Measurements from ENCODE around the gene CASP2. TPM values are rescaled to one million over a fixed set of nuclear protein-coding genes. Genes with fewer than 3 reads are reported as not detected.

CASP2 gene
- total and polyA plus RNA-seq, 10 of the 15 experiments (the other 5 are each of a cell fraction or from before 2014, with no cell fraction given): 12.1 to 60.4 (median 26.2) TPM

DNA sequence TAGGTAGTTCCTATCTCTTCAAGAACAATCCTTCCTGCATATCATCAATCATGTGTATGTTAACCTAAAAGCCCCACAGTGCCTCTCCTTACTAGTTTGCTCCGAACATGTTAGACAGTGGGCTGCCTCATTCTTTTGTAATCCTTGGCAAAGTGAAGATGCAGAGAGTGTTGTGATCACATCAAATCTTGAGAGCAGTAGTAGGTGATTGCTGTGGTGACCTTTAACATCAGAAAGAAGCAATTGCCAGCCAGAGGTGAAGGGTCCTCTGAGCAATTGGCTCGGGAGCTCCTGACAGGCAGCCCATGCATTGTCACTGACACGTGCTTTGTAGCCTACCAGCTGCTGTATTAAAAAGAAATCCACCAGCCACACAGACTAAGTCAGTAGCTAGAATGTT lies 44.5 kb upstream of the CASP2 start:
- H3K4me2 ChIP-seq (ENCODE audit: control insufficient read depth, insufficient read depth): no peak overlapping the region
- ATAC-seq (no peak), FAIRE-seq (no peak), DNase-seq (ENCODE audit: low read depth, low spot score) (no peak)
- CTCF ChIA-PET: interaction anchor here (1.0 to 6.9 kb wide), 4 partner anchors 44 to 172 kb away, joined by 3 to 124 read pairs (median 4); partner anchors contain the start of gene CASP2
- H3K79me2 ChIP-seq (ENCODE audit: control insufficient read depth, insufficient read depth, low read length): no peaks in the 10 kb centered on the region
- H3K36me3 ChIP-seq (ENCODE audit: control insufficient read depth in 2 of 2, insufficient read depth in 2 of 2, low read length in 1 of 2): no peaks in the 10 kb centered on the region
- SMC1A ChIA-PET (ENCODE audit: uncharacterized antibody, unreplicated experiment): interaction anchor here (1.1 to 1.5 kb wide), 2 partner anchors 65 to 173 kb away, joined by 3 read pairs; no protein-coding TSS in a partner anchor
- POLR2A ChIA-PET: interaction anchor here (0.6 kb wide), 2 partner anchors 231 to 610 kb away, joined by 3 to 4 read pairs; no protein-coding TSS in a partner anchor
- no peak overlapping the region for H3K4me3 ChIP-seq
- H4K20me1 ChIP-seq (ENCODE audit: control insufficient read depth, insufficient read depth): no peaks in the 10 kb centered on the region
- H3K27me3 ChIP-seq (replicated peaks in 1 of 2; ENCODE audit: control insufficient read depth in 2 of 2, insufficient read depth in 2 of 2, low read length in 1 of 2): no peaks in the 10 kb centered on the region
- TF ChIP-seq NR2F1 (conservative IDR thresholded peaks at IDR 0.05): no peak
- no peak for TF ChIP-seq CBX3 (IDR thresholded peaks at IDR 0.05; ENCODE audit: borderline replicate concordance, low read depth)
- TF ChIP-seq RAD51 (IDR thresholded peaks at IDR 0.05): no peak
- TF ChIP-seq KDM1A (IDR thresholded peaks at IDR 0.05; ENCODE audit: borderline replicate concordance): no peak
- TF ChIP-seq IRF4 (IDR thresholded peaks at IDR 0.05; ENCODE audit: low read depth, low read length): no peak
- TF ChIP-seq, protein P1, sequence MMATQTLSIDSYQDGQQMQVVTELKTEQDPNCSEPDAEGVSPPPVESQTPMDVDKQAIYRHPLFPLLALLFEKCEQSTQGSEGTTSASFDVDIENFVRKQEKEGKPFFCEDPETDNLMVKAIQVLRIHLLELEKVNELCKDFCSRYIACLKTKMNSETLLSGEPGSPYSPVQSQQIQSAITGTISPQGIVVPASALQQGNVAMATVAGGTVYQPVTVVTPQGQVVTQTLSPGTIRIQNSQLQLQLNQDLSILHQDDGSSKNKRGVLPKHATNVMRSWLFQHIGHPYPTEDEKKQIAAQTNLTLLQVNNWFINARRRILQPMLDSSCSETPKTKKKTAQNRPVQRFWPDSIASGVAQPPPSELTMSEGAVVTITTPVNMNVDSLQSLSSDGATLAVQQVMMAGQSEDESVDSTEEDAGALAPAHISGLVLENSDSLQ (IDR thresholded peaks at IDR 0.05): no peak
- TF ChIP-seq NR2C1 (IDR thresholded peaks at IDR 0.05): no peak
- no peak for TF ChIP-seq MEF2B (IDR thresholded peaks at IDR 0.05; ENCODE audit: partially characterized antibody, poor library complexity, severe bottlenecking)
- no peak for TF ChIP-seq MXI1 (IDR thresholded peaks at IDR 0.05; ENCODE audit: low read depth, low read length)
- TF ChIP-seq, protein P2, sequence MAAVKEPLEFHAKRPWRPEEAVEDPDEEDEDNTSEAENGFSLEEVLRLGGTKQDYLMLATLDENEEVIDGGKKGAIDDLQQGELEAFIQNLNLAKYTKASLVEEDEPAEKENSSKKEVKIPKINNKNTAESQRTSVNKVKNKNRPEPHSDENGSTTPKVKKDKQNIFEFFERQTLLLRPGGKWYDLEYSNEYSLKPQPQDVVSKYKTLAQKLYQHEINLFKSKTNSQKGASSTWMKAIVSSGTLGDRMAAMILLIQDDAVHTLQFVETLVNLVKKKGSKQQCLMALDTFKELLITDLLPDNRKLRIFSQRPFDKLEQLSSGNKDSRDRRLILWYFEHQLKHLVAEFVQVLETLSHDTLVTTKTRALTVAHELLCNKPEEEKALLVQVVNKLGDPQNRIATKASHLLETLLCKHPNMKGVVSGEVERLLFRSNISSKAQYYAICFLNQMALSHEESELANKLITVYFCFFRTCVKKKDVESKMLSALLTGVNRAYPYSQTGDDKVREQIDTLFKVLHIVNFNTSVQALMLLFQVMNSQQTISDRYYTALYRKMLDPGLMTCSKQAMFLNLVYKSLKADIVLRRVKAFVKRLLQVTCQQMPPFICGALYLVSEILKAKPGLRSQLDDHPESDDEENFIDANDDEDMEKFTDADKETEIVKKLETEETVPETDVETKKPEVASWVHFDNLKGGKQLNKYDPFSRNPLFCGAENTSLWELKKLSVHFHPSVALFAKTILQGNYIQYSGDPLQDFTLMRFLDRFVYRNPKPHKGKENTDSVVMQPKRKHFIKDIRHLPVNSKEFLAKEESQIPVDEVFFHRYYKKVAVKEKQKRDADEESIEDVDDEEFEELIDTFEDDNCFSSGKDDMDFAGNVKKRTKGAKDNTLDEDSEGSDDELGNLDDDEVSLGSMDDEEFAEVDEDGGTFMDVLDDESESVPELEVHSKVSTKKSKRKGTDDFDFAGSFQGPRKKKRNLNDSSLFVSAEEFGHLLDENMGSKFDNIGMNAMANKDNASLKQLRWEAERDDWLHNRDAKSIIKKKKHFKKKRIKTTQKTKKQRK (IDR thresholded peaks at IDR 0.05; ENCODE audit: low read depth, low read length): no peak
- WGBS (ENCODE audit: insufficient coverage, insufficient replicate concordance, low lambda C conversion rate, missing lambda C conversion rate): 37% methylated on average over 3 of the region's 3 CpGs
- H3K9ac ChIP-seq (ENCODE audit: control insufficient read depth, insufficient read depth, low read length): no peak overlapping the region
- no TSS peak for BruUV-seq (replicated peaks)
- no peaks in the 10 kb centered on the region for H3K4me1 ChIP-seq (ENCODE audit: control insufficient read depth, insufficient read depth, low read length)
- no peak overlapping the region for H2AFZ ChIP-seq (ENCODE audit: control insufficient read depth, low read depth, low read length)
- H3K27ac ChIP-seq (ENCODE audit: control insufficient read depth, insufficient read depth): no peak overlapping the region
- H3K9me3 ChIP-seq (replicated peaks; ENCODE audit: control insufficient read depth, insufficient read depth, low read length): no peaks in the 10 kb centered on the region
- intact Hi-C loops (cut with micrococcal nuclease; ENCODE audit: unreplicated experiment) (loop anchor here (10.0 kb wide), 1 partner anchor 881 kb away; the partner anchor contains the start of gene OR2A14), in situ Hi-C loops (cut with MboI) (no loop called here)
- RAD21 ChIA-PET (ENCODE audit: unreplicated experiment): interaction anchor here (0.9 to 1.4 kb wide), 3 partner anchors 61 to 180 kb away, joined by 3 to 4 read pairs (median 4); no protein-coding TSS in a partner anchor
